Measurements from ENCODE around the gene ITGAL. TPM values are rescaled to one million over a fixed set of nuclear protein-coding genes. Genes with fewer than 3 reads are reported as not detected.
"Not testable (repeated sequence)": the region's sequence is repeated elsewhere in the genome, so short reads cannot be mapped to it uniquely, and the experiment has no call there.

The ITGAL gene
- total RNA-seq, 1 donor from 2014 or later, result 4.2 TPM

DNA sequence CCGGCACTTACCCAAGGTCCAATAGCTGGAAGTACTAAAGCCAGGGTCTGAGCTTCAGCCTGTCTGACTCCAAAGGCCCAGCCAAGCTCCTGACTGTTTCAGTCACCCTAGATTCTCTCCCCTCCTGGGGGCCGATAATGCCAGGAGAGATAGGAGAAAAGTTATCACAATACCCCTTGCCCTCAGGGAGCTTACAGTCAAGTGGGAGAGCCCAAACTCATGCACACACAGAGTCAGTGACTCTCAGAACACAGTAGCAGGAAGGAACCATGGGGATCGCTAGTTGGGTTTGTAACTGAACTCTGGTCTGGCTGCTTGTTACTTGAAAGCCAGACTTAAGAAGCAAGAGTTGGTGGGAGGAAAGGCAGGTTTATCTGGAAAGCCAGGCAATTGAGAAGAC, 39.0 kb downstream of the ITGAL start:
- Histone ChIP-seq H3K9me3 (ENCODE audit: control insufficient read depth in 3 of 3, low read length in 3 of 3) (no peaks in the 10 kb centered on the region), H3K36me3 (ENCODE audit: control insufficient read depth in 3 of 3, insufficient read depth in 3 of 3, low read length in 3 of 3) (no peaks in the 10 kb centered on the region), H3K4me3 (ENCODE audit: low read length in 3 of 3) (no peak overlapping the region), H3K27me3 (ENCODE audit: control insufficient read depth in 3 of 3, insufficient read depth in 3 of 3, low read length in 3 of 3) (no peaks in the 10 kb centered on the region), H3K27ac (ENCODE audit: low read depth, low read length) (no peak overlapping the region), H3K9ac (ENCODE audit: low read depth in 1 of 3, low read length in 3 of 3) (no peak overlapping the region), H3K4me1 (ENCODE audit: control insufficient read depth in 3 of 3, insufficient read depth in 3 of 3, low read length in 3 of 3) (no peaks in the 10 kb centered on the region)

DNA sequence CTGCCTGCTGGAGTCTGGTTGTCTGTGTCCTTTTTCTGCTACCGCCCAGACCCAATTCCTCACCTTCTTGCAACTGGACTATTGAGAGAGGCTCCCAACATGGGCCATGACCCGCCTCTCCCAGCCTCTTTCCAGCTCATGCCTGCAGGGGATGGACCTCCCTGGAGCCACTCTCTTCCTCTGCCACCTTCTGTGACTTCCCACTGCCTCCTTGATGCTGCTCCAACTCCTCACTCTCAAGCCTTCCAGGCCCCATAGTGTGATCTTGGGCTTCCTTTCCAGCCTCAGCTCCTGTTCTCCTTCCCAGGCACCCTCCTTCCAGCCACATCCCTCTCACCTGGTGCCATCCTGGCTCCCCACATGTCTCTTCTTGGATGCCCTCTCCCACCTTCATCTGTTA, 42.7 kb downstream of the ITGAL start:
- no peak overlapping the region for H3K9ac ChIP-seq (ENCODE audit: low read depth in 1 of 3, low read length in 3 of 3)
- H3K27ac ChIP-seq (ENCODE audit: low read depth, low read length), result no peak overlapping the region
- peaks cover 0 to 3% (median 0%) of the 10 kb centered on the region in 3 donors for H3K27me3 ChIP-seq (ENCODE audit: control insufficient read depth in 3 of 3, insufficient read depth in 3 of 3, low read length in 3 of 3)
- H3K9me3 ChIP-seq (ENCODE audit: control insufficient read depth in 3 of 3, low read length in 3 of 3), result no peaks in the 10 kb centered on the region
- H3K4me3 ChIP-seq (ENCODE audit: low read length in 3 of 3), result no peak overlapping the region
- no peaks in the 10 kb centered on the region for H3K4me1 ChIP-seq (ENCODE audit: control insufficient read depth in 3 of 3, insufficient read depth in 3 of 3, low read length in 3 of 3)
- no peaks in the 10 kb centered on the region for H3K36me3 ChIP-seq (ENCODE audit: control insufficient read depth in 3 of 3, insufficient read depth in 3 of 3, low read length in 3 of 3)

DNA sequence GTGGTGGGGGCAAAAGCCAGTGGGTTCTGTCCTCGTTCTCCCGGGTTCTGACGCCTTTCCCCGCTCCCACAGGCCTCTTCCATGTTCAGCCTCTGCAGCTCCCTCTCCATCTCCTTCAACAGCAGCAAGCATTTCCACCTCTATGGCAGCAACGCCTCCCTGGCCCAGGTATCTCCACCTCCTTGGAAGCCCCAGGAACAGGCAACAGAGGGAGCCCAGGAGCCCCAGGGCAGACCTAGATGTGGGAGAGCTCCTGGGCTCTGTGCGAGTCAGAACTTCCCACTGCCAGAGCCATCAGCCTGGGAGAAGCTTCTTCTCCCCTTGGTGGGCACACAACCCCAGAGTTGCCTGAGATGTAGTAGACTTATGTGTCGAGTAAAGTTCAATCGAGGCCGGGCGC, 46.0 kb downstream of the ITGAL start:
- no peak overlapping the region for H3K9ac ChIP-seq (ENCODE audit: low read depth in 1 of 3, low read length in 3 of 3)
- no peaks in the 10 kb centered on the region for H3K9me3 ChIP-seq (ENCODE audit: control insufficient read depth in 3 of 3, low read length in 3 of 3)
- no peaks in the 10 kb centered on the region for H3K36me3 ChIP-seq (ENCODE audit: control insufficient read depth in 3 of 3, insufficient read depth in 3 of 3, low read length in 3 of 3)
- H3K27me3 ChIP-seq (ENCODE audit: control insufficient read depth in 3 of 3, insufficient read depth in 3 of 3, low read length in 3 of 3), result peaks cover 0 to 3% (median 0%) of the 10 kb centered on the region in 3 donors
- H3K4me3 ChIP-seq (ENCODE audit: low read length in 3 of 3), result no peak overlapping the region
- peaks cover 0 to 7% (median 6%) of the 10 kb centered on the region in 3 donors for H3K4me1 ChIP-seq (ENCODE audit: control insufficient read depth in 3 of 3, insufficient read depth in 3 of 3, low read length in 3 of 3)
- no peak overlapping the region for H3K27ac ChIP-seq (ENCODE audit: low read depth, low read length)

DNA sequence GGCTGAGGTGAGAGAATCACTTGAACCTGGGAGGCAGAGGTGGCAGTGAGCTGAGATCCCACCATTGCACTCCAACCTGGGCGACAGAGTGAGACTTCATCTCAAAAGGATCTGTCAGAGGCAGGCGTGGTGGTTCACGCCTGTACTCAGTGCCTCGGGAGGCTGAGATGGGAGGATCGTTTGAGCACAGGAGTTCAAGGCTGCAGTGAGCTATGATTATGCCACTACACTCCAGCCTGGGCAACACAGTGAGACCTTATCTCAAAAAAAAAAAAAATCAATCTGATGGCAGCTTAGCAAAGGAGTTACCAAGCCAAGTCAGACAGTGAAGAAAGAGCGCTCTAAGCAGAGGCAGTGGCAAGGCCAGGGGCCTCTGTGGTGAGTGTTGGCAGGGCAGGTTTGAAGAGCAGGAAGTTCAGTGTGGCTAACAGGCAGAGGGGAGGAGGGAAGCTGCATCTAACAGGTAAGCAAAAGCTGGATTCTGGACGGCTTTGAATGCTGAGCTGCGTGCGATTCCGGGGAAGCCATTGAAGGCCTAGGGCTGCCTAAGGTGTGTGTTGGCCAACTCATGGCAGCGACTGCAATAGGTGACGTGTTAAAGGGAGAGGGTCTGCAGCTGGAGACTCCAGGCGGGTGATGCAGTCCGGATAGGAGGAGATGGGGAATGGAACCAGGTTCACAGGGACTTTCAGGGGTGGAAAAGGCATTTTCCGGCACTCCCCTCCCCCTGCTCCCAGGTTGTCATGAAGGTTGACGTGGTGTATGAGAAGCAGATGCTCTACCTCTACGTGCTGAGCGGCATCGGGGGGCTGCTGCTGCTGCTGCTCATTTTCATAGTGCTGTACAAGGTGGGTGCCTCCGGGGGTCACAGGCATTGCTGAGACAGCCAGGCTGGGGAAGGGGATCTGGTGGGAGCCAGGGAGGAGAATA, 46.8 kb downstream of the ITGAL start:
- Histone ChIP-seq H3K4me1 (ENCODE audit: control insufficient read depth in 3 of 3, insufficient read depth in 3 of 3, low read length in 3 of 3) (peaks cover 0 to 10% (median 6%) of the 10 kb centered on the region in 3 donors), H3K27me3 (ENCODE audit: control insufficient read depth in 3 of 3, insufficient read depth in 3 of 3, low read length in 3 of 3) (peaks cover 0 to 3% (median 0%) of the 10 kb centered on the region in 3 donors), H3K36me3 (ENCODE audit: control insufficient read depth in 3 of 3, insufficient read depth in 3 of 3, low read length in 3 of 3) (peaks cover 0 to 2% (median 2%) of the 10 kb centered on the region in 3 donors), H3K27ac (ENCODE audit: low read depth, low read length) (no peak overlapping the region), H3K4me3 (ENCODE audit: low read length in 3 of 3) (no peak overlapping the region), H3K9ac (ENCODE audit: low read depth in 1 of 3, low read length in 3 of 3) (no peak overlapping the region), H3K9me3 (ENCODE audit: control insufficient read depth in 3 of 3, low read length in 3 of 3) (no peaks in the 10 kb centered on the region)

DNA sequence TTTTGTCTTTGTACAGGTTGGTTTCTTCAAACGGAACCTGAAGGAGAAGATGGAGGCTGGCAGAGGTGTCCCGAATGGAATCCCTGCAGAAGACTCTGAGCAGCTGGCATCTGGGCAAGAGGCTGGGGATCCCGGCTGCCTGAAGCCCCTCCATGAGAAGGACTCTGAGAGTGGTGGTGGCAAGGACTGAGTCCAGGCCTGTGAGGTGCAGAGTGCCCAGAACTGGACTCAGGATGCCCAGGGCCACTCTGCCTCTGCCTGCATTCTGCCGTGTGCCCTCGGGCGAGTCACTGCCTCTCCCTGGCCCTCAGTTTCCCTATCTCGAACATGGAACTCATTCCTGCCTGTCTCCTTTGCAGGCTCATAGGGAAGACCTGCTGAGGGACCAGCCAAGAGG, 48.9 kb downstream of the ITGAL start:
- Histone ChIP-seq H3K27ac (ENCODE audit: low read depth, low read length) (no peak overlapping the region), H3K4me1 (ENCODE audit: control insufficient read depth in 3 of 3, insufficient read depth in 3 of 3, low read length in 3 of 3) (peaks cover 0 to 23% (median 11%) of the 10 kb centered on the region in 3 donors), H3K4me3 (ENCODE audit: low read length in 3 of 3) (no peak overlapping the region), H3K9ac (ENCODE audit: low read depth in 1 of 3, low read length in 3 of 3) (peak overlapping the region in 1 of 3 donors; percentile 45), H3K27me3 (ENCODE audit: control insufficient read depth in 3 of 3, insufficient read depth in 3 of 3, low read length in 3 of 3) (peaks cover 0 to 3% (median 0%) of the 10 kb centered on the region in 3 donors), H3K9me3 (ENCODE audit: control insufficient read depth in 3 of 3, low read length in 3 of 3) (no peaks in the 10 kb centered on the region), H3K36me3 (ENCODE audit: control insufficient read depth in 3 of 3, insufficient read depth in 3 of 3, low read length in 3 of 3) (peaks cover 4 to 8% (median 7%) of the 10 kb centered on the region in 3 donors)

DNA sequence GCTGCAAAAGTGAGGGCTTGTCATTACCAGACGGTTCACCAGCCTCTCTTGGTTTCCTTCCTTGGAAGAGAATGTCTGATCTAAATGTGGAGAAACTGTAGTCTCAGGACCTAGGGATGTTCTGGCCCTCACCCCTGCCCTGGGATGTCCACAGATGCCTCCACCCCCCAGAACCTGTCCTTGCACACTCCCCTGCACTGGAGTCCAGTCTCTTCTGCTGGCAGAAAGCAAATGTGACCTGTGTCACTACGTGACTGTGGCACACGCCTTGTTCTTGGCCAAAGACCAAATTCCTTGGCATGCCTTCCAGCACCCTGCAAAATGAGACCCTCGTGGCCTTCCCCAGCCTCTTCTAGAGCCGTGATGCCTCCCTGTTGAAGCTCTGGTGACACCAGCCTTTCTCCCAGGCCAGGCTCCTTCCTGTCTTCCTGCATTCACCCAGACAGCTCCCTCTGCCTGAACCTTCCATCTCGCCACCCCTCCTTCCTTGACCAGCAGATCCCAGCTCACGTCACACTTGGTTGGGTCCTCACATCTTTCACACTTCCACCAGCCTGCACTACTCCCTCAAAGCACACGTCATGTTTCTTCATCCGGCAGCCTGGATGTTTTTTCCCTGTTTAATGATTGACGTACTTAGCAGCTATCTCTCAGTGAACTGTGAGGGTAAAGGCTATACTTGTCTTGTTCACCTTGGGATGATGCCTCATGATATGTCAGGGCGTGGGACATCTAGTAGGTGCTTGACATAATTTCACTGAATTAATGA, 49.5 kb downstream of the ITGAL start:
- H3K4me1 ChIP-seq (ENCODE audit: control insufficient read depth in 3 of 3, insufficient read depth in 3 of 3, low read length in 3 of 3), result peaks cover 0 to 23% (median 11%) of the 10 kb centered on the region in 3 donors
- H3K27me3 ChIP-seq (ENCODE audit: control insufficient read depth in 3 of 3, insufficient read depth in 3 of 3, low read length in 3 of 3), result peaks cover 0 to 3% (median 0%) of the 10 kb centered on the region in 3 donors
- H3K9ac ChIP-seq (ENCODE audit: low read depth in 1 of 3, low read length in 3 of 3), result peak overlapping the region; percentile 3 to 45 (median 13)
- no peaks in the 10 kb centered on the region for H3K9me3 ChIP-seq (ENCODE audit: control insufficient read depth in 3 of 3, low read length in 3 of 3)
- H3K36me3 ChIP-seq (ENCODE audit: control insufficient read depth in 3 of 3, insufficient read depth in 3 of 3, low read length in 3 of 3), result peaks cover 4 to 8% (median 7%) of the 10 kb centered on the region in 3 donors
- H3K4me3 ChIP-seq (ENCODE audit: low read length in 3 of 3), result no peak overlapping the region
- no peak overlapping the region for H3K27ac ChIP-seq (ENCODE audit: low read depth, low read length)

DNA sequence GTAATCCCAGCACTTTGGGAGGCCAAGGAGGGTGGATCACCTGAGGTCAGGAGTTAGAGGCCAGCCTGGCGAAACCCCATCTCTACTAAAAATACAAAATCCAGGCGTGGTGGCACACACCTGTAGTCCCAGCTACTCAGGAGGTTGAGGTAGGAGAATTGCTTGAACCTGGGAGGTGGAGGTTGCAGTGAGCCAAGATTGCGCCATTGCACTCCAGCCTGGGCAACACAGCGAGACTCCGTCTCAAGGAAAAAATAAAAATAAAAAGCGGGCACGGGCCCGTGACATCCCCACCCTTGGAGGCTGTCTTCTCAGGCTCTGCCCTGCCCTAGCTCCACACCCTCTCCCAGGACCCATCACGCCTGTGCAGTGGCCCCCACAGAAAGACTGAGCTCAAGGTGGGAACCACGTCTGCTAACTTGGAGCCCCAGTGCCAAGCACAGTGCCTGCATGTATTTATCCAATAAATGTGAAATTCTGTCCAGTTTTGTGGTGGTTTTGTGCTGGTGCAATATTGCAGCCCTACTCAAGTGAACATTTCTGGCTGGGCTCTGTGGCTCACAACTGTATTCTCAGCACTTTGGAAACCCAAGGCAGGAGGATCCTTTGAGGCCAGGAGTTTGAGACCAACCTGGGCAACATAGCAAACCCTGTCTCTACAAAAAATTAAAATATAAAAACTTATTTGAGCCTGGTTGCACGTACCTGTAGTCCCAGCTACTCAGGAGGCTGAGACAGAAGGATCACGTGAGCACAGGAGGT, 50.3 kb downstream of the ITGAL start:
- H3K27ac ChIP-seq (ENCODE audit: low read depth, low read length); H3K4me3 ChIP-seq (ENCODE audit: low read length in 3 of 3); H3K9ac ChIP-seq (ENCODE audit: low read depth in 1 of 3, low read length in 3 of 3); H3K36me3 ChIP-seq (ENCODE audit: control insufficient read depth in 3 of 3, insufficient read depth in 3 of 3, low read length in 3 of 3); H3K27me3 ChIP-seq (ENCODE audit: control insufficient read depth in 3 of 3, insufficient read depth in 3 of 3, low read length in 3 of 3); H3K9me3 ChIP-seq (ENCODE audit: control insufficient read depth in 3 of 3, low read length in 3 of 3): not testable (repeated sequence)
- peaks cover 6 to 29% (median 15%) of the 10 kb centered on the region in 3 donors for H3K4me1 ChIP-seq (ENCODE audit: control insufficient read depth in 3 of 3, insufficient read depth in 3 of 3, low read length in 3 of 3)

DNA sequence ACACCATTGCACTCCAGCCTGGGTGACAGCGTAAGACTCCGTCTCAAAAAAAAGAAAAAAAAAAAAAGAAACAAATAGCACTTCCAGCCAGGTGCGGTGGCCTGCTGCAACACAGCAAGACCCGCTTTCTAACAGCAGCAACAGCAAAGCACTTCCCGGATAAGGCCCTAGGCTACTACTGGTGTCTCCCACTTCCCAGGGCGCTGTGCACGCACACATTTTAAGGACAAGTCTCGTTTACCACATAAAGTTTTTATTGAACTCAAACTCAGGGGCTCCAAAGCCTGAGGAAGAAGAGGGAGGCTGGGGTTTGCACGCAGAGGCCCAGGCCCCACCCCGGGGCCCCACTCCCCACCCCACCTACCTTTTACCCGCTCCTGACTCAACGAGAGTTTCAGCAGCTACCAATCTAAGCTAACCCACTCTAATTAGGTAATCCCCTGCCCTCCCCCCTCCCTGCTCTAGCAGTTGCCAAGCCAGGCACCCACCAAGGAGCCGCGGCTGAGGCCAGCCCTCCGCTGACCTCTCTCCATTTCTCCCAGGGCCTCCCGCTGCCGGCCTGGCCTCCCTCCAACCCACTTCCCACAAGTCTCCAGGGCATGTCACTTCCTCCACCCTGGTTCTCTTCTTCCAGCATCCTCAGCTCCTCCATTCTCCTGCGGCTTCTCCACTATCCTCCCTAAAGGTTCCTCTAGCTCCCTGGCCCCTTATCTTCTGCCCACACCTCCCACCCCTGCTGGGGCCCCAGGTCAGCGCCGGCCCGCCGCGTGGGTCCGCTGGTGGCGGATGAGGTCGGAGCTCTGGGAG, 51.4 kb downstream of the ITGAL start:
- Histone ChIP-seq H3K4me1 (ENCODE audit: control insufficient read depth in 3 of 3, insufficient read depth in 3 of 3, low read length in 3 of 3) (peaks cover 14 to 38% (median 23%) of the 10 kb centered on the region in 3 donors), H3K9ac (ENCODE audit: low read depth in 1 of 3, low read length in 3 of 3) (peak overlapping the region in 1 of 3 donors; percentile 33), H3K27me3 (ENCODE audit: control insufficient read depth in 3 of 3, insufficient read depth in 3 of 3, low read length in 3 of 3) (no peaks in the 10 kb centered on the region), H3K9me3 (ENCODE audit: control insufficient read depth in 3 of 3, low read length in 3 of 3) (no peaks in the 10 kb centered on the region), H3K4me3 (ENCODE audit: low read length in 3 of 3) (no peak overlapping the region), H3K27ac (ENCODE audit: low read depth, low read length) (no peak overlapping the region), H3K36me3 (ENCODE audit: control insufficient read depth in 3 of 3, insufficient read depth in 3 of 3, low read length in 3 of 3) (peaks cover 4 to 8% (median 7%) of the 10 kb centered on the region in 3 donors)

All from skeletal muscle tissue (tissue), 4 donors.